ENCODE data around the gene KCNG3. TPM values are rescaled to one million over a fixed set of nuclear protein-coding genes. Genes with fewer than 3 reads are reported as not detected.
A peak's percentile ranks its signal among the peaks of the same experiment; 100 is the strongest.

KCNG3 gene
- total and polyA plus RNA-seq, 2 of the 13 experiments (the other 11 are each of a cell fraction or from before 2014, with no cell fraction given) = 2.8 to 4.8 TPM

DNA sequence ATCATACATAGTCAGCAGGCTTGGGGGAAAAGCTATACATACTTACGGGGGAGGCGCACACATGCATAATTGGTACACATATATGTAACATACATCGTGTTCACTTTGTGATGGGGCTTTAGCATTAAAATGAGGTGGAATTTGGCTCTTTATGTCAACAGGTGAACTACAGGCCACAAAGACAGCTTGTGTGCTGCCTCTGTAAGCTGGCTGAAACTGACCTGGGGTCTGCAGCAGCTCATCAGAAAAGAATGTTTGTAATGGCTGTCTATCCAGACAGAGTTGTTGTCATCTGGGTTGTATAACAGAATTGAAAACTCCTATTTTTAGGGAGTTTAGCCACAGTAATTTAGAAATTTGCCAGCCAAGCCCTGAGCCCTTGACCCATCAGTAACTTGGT, 4.7 kb upstream of the KCNG3 start:
- 69% methylated on average over 3 of the region's 3 CpGs for WGBS (ENCODE audit: low lambda C conversion rate)
- H3K27me3 ChIP-seq (ENCODE audit: control insufficient read depth in 1 of 2, insufficient read depth in 2 of 2, low read length in 2 of 2) = no peaks in the 10 kb centered on the region
- intact Hi-C loops (cut with micrococcal nuclease; ENCODE audit: unreplicated experiment) = loop anchor here (10.0 kb wide), 1 partner anchor 106 kb away; no protein-coding TSS in a partner anchor
- ChIA-PET CTCF (ENCODE audit: low intra/inter-chr PET ratio, low total read pairs) (no interaction called here), POLR2A (interaction anchor here (0.9 to 1.4 kb wide), 3 partner anchors 68 to 294 kb away, joined by 3 to 4 read pairs (median 3); partner anchors contain the start of gene HAAO)
- H3K36me3 ChIP-seq (replicated peaks in 1 of 2; ENCODE audit: control insufficient read depth in 1 of 2, insufficient read depth in 2 of 2, low read length in 2 of 2) = no peaks in the 10 kb centered on the region
- H3K9me3 ChIP-seq (ENCODE audit: low read length) = no peaks in the 10 kb centered on the region
- no peak overlapping the region for H3K4me3 ChIP-seq (replicated peaks in 1 of 3; ENCODE audit: insufficient read depth in 1 of 3, low read depth in 2 of 3, low read length in 3 of 3)
- no peaks in the 10 kb centered on the region for H4K20me1 ChIP-seq (ENCODE audit: insufficient read depth, low read length)
- H3K4me2 ChIP-seq (ENCODE audit: low read depth, low read length) = peak overlapping the region; percentile 20; the same call in 1 of the 2 replicates
- peaks cover 3% of the 10 kb centered on the region for H3K79me2 ChIP-seq (ENCODE audit: insufficient read depth, low read length)
- TF ChIP-seq FOSL2 (CRISPR knock-in tag; IDR thresholded peaks at IDR 0.05) (0 out of 2 replicates have a peak, but pooled peaks have one; percentile 11), ZNF382 (CRISPR knock-in tag; IDR thresholded peaks at IDR 0.05; ENCODE audit: borderline replicate concordance) (0 out of 2 replicates have a peak, but pooled peaks have one; percentile 19), ZNF292 (CRISPR knock-in tag; IDR thresholded peaks at IDR 0.05; ENCODE audit: borderline replicate concordance, low read depth) (0 out of 2 replicates have a peak, but pooled peaks have one; percentile 16), RARA (CRISPR knock-in tag; IDR thresholded peaks at IDR 0.05) (peak; percentile 88), ZNF7 (CRISPR knock-in tag; IDR thresholded peaks at IDR 0.05) (peak; percentile 50; the same call in 1 of the 2 replicates), FOSL1 (CRISPR knock-in tag; IDR thresholded peaks at IDR 0.05; ENCODE audit: borderline replicate concordance) (no peak), FOXA1 (IDR thresholded peaks at IDR 0.05) (no peak), FOXA1 (CRISPR knock-in tag; IDR thresholded peaks at IDR 0.05) (peak; percentile 38; the same call in 1 of the 2 replicates), TEAD3 (CRISPR knock-in tag; optimal IDR thresholded peaks at IDR 0.05; ENCODE audit: borderline replicate concordance) (peak; percentile 61), FOXA3 (CRISPR knock-in tag; IDR thresholded peaks at IDR 0.05) (peak; percentile 42; the same call in 1 of the 2 replicates), RXRB (CRISPR knock-in tag; IDR thresholded peaks at IDR 0.05; ENCODE audit: borderline replicate concordance) (0 out of 2 replicates have a peak, but pooled peaks have one; percentile 33)
- TF ChIP-seq, protein P1, sequence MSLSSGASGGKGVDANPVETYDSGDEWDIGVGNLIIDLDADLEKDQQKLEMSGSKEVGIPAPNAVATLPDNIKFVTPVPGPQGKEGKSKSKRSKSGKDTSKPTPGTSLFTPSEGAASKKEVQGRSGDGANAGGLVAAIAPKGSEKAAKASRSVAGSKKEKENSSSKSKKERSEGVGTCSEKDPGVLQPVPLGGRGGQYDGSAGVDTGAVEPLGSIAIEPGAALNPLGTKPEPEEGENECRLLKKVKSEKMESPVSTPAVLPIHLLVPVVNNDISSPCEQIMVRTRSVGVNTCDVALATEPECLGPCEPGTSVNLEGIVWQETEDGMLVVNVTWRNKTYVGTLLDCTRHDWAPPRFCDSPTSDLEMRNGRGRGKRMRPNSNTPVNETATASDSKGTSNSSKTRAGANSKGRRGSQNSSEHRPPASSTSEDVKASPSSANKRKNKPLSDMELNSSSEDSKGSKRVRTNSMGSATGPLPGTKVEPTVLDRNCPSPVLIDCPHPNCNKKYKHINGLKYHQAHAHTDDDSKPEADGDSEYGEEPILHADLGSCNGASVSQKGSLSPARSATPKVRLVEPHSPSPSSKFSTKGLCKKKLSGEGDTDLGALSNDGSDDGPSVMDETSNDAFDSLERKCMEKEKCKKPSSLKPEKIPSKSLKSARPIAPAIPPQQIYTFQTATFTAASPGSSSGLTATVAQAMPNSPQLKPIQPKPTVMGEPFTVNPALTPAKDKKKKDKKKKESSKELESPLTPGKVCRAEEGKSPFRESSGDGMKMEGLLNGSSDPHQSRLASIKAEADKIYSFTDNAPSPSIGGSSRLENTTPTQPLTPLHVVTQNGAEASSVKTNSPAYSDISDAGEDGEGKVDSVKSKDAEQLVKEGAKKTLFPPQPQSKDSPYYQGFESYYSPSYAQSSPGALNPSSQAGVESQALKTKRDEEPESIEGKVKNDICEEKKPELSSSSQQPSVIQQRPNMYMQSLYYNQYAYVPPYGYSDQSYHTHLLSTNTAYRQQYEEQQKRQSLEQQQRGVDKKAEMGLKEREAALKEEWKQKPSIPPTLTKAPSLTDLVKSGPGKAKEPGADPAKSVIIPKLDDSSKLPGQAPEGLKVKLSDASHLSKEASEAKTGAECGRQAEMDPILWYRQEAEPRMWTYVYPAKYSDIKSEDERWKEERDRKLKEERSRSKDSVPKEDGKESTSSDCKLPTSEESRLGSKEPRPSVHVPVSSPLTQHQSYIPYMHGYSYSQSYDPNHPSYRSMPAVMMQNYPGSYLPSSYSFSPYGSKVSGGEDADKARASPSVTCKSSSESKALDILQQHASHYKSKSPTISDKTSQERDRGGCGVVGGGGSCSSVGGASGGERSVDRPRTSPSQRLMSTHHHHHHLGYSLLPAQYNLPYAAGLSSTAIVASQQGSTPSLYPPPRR (CRISPR knock-in tag; IDR thresholded peaks at IDR 0.05; ENCODE audit: borderline replicate concordance) = no peak
- peak overlapping the region; percentile 44 for H3K27ac ChIP-seq (ENCODE audit: extremely low read length, insufficient read depth, low read length)
- ATAC-seq (no peak), FAIRE-seq (no peak), DNase-seq (ENCODE audit: low spot score) (peak; percentile 50)
- H3K4me1 ChIP-seq (ENCODE audit: insufficient read depth, low read length) = peaks cover 44% of the 10 kb centered on the region
- H2AFZ ChIP-seq (ENCODE audit: low read length) = no peak overlapping the region
- in situ Hi-C loops (cut with HindIII; ENCODE audit: extremely low pct_ligation_motif_present, low pct_unique_long_range_greater_than_20kb) = no loop called here
- no TSS peak for BruUV-seq (replicated peaks)
- H3K9ac ChIP-seq (ENCODE audit: insufficient read depth, low read depth, low read length) = no peak overlapping the region
